HG03378 (cell line): ENCODE data around the gene NRN1L.
"Not testable (repeated sequence)": the region's sequence is repeated elsewhere in the genome, so short reads cannot be mapped to it uniquely, and the experiment has no call there.

Experiments used
- ATAC-seq: cut with Tn5 transposase; IDR thresholded peaks from one replicate; pipeline ENCODE4 v1.9.1; 2021; ENCODE audit warnings: mild to moderate bottlenecking, moderate library complexity; ENCODE audit not compliant: unreplicated experiment

Gene NRN1L

DNA sequence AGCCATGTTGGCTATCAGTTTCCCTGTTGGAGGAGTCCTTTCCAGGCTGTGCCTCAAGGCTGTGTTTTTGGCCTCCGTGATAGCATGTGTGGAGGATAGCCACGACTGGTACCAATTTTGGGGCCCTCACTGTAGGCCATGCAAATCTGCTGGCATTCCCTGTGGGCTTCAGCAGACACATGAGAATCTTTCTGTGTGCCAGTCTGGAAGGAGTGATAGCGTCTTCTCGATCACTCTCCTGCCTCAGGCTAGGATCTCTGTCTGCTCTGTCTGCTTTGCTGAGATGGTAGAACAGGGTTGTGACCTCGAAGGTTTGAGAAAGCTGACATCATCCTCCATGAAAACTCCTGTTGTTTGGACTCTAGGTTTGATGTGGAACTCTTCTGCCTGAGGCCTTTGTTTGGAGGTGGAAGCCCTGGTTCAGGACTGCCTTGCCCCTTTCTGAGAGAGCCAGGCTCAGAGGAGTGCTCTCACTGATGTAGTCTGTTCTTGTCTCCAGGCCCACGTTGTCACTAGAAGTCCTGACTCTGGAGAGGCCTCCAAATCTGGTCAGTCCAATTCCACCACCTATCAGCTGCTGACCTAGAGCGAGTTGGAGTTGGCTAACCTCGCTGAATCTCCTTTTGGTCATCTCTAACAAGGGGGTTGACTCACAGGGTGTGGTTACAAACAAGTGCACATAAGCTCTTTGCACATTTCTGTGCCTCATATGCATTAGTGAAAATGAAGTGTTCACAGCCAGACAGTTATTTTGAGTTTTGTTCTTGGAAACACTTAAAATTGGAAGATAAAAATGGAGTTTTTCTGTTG lies 23.9 kb upstream of the NRN1L start:
- ATAC-seq: no peak

DNA sequence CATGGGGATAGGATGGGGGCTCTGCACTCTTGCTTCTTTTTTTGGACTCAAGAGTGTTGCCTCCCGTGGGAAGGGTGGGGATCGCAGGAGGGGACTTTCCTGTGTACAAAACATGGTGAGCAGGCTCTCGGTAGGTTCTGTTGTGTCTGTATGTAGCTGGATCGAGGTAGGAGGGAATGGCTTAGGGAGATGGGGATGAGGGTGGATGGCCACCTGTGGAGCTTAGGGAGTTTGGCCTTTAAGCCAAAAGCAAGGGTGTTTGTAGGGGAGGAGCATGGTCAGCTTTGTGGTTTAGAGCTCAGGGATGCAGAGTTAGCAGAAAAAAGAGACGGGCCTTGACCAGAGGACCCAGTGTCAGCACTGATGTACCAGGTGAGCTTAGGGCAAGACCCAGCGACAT lies 22.8 kb upstream of the NRN1L start:
- ATAC-seq: no peak

DNA sequence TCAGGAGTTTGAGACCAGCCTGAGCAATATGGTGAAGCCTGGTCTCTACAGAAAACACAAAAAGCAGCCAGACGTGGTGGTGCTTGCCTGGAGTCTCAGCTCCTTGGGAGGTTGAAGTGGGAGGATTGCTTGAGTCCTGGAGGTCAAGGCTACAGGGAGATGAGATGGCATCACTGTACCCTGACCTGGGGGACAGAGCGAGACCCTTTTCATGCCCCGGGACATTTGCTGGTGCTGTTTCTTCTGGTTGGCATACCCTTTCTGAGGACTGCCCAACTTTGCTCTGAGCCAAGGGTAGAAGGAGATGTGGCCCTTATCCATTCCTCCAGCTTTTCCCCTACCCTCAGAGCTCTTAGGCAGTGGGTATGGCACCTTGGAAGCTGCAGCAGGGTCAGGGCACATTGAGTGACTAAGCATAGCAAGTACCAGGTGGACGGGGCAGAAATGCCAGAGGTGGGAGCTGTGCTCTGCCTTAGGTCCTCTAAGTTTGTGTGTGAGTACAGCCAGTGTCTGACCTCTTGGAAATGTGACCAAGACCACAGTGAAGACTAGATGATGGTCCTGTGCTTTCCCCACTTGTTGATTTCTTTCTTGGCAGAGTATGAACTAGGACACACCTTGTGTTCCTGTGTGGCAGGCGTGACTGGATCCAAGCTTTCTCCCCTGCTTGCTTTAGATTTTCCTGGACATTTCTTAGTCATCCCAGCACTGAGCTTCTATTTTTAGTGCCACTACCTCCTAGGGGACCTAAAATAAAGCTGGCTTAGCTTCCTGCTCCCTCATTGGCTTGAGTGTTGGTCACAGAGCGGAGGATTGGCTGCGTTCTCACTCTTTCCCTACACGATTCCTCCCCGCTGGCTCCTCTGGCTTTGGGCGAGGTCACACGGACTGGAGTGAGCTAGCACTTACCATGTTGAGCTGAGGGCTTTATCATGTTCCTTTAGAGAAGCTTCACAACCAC lies 21.8 kb upstream of the NRN1L start:
- no peak for ATAC-seq

DNA sequence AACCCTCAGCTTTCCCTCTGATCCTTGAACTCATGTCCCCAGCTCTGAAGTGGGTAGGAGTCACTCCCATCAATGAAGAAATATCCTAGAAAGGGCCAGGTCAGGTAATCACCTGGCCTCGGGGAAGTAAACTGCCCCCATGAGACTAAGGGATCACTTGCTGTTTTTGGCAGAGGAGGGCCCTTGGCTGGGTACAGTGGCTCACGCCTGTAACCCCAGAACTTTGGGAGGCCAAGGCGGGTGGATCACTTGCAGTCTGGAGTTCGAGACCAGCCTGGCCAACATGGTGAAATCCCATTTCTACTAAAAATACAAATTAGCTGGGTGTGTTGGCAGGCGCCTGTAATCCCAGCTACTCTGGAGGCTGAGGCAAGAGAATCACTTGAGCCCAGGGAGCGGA lies 20.6 kb upstream of the NRN1L start:
- not testable (repeated sequence) for ATAC-seq

DNA sequence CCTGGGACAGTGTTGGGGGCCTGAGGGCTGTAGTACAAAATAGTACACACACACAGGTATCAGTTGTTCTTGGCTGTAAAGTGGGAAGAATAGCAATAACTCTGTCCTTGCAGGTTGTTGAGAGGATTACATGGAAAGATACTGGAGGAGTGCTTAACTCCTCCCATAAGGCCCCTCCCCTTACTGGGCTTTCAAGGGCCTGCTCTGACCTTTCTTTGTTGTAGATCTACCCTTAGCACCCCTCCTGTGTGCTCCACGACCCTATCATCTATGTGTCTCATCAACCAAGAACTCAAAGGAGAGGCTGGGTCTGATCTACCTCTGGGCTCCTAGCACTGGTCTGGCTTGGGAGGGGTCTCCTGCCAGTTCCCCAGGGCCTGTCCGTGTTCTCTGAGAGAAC lies 20.1 kb upstream of the NRN1L start:
- ATAC-seq: no peak

DNA sequence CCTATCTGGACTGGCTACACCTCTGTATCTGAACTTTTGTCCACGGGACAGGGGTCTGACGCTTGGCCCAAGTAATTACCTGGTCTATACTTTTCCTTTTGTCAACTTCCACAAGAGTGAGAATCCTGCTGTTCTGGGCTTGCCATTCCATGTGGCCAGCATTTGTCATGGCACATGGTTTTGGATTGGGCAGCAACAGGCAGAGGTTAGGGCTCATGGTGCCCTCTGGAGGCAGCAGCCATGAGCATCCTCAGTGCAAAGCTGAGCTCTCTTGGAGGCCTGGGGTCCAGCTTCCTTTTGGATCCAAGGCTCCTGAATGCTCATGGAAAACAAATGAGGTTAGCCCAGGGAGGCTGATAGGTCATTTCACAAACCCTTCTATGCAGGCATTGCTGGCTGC lies 19.4 kb upstream of the NRN1L start:
- ATAC-seq: no peak

DNA sequence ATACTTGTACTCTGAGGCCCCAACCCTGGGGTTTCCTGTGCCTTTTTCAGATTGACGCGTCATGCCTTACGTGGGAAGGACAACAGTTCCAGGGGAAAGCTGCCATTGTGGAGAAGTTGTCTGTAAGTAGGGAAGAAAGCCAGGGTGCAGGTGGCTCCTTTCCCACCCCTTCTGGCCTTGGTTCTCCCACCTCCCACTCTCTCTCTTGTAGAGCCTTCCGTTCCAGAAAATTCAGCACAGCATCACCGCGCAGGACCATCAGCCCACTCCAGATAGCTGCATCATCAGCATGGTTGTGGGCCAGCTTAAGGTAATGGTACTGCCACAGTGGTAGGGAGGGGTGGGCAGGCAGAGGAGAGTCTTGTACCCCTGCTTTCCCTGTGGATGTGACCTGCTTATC lies 16.4 kb upstream of the NRN1L start:
- no peak for ATAC-seq

DNA sequence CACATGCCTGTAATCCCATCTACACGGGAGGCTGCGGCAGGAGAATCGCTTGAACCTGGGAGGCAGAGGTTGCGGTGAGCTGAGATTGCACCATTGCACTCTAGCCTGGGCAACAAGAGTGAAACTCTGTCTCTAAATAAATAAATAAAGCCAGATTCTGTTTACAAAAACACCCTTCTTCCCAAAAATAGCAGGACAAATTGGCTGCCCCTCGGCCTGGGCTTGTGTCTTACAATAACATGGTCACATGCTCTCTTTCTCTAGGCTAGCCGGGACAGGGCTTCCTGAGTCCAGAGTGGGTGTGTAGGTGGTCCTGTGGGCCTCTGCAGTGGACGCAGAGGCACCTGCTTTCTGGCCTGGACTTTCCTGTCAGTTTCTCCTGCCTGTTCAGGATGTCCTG lies 15.0 kb upstream of the NRN1L start:
- ATAC-seq: no peak

DNA sequence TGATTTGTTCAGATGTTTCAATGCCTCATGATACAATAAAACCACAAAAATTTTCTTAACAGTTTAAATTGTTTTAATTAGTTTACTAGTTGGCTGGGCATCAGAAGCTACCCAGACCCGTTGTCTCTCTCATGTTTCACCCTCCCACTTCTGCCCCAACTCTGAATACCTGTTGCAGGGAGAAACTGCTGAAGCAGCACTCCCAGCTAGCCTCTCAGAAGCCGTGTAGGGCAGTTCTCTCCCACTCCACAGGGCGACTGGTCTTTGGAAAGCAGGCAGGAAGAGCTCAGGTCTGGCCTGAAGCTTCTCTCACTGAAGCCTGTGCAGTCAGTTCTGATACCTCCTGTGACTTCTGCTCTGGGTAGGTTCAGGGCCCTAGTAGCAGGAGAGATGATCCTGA lies 13.4 kb upstream of the NRN1L start:
- ATAC-seq: no peak

DNA sequence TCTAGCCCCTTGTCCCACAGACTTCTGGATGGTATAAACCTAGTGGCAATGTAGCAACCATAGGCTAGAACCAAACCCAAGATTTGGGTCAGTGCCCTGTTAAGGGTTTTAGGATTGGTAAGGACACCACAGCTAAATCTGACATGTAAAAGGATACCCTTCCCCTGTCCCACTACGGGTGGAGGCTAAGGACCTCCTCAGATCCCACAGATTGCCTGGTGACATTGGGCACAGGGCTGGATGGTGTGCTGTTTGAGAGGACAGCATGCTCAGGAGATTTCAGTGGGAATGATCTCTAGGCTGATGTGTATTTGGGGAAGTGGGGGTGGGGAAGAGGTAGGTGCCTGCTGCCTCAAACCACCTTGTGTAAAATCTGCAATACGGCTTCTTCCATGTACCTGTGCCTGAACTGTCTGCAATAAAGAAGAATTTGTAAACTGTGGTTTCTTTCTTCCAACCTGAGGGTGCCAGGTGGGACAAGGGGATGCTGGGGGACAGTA lies 12.5 kb upstream of the NRN1L start:
- no peak for ATAC-seq

DNA sequence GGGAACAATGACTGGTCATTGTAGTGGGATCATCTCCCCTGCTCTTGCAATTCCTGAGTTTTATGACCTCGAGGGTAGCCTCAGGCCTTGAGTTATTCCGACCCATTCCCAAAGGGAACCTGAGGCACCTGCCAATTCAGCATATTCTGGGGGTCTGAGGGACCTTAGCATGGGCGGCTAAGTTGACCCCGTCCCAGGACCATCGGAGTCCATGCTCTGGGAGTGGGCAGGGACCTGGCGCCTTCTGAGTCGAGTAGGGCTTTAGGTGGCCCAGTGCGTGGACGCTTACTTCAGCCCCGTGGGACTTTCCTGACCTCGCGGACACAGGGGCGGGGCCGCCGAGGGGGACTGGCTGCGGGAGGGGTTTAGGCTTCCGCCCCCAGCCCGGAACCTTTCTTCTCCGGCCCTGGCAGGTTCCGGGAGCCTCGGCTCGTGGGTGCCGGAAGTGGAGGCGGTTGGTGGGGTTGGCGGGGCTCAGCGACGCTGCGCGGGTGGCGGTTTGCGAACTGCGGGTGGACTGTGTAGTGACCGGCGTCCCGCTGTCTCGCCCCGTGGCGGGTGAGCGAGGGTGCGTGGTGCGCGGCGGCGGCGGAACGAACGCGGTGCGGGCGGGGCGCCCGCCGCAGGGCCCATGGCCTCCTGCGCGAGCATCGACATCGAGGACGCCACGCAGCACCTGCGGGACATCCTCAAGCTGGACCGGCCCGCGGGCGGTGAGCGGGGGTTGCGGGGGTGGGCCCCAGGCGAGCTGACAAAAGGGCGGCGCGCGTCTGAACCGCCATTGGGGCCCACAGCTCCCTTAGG lies 11.9 kb upstream of the NRN1L start, which contains the start of gene EDC4:
TSS of gene EDC4 (plus strand) at position 422 of the 804 bp plus-strand sequence. CDS start at position 632, 210 bp downstream.
- ATAC-seq: peak; percentile 49

DNA sequence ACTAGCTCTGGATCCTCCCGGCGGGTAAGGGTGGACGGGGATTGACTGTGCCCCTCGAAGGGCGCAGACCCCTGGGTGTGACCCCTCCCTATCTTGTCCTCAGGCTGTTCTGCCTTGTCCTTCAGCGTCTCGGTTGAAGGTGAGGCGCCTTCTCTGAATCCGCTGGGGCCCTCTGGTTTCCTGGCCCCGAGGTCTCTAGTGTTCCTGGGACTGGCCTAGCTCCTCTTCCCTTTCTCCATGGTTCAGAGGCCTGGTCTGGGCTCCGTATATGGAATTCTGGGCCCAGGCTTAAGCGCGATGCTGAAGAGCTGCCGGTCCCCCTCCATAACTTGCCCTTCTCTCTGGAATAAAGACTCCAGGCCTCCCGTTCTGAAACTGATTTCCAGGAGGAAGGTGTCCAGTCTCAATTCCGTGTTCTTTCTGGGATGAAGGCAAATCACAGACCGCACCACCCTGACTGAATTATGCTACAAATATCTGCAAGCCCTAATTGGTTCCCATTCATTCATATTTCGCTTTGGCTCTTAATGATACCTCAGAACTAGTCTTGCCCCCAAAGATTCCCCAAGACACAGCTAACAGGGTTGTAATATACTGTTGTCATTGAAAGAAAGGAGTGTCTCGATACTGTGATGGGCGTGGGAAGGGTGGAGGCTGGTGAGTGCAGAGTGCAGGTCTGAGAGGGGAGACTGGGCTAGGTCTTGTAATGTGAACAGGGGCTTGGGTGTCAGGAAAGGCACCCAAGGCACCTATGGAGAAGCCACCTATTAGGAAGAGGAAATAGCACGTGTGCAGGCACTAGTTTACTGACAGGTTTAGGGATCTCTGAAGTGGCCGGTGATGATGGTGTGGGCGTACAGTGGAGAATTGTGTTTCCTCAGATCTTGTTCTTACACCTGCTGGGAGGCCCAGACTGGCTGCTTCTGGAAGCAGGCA lies 11.0 kb upstream of the NRN1L start:
- ATAC-seq: no peak

DNA sequence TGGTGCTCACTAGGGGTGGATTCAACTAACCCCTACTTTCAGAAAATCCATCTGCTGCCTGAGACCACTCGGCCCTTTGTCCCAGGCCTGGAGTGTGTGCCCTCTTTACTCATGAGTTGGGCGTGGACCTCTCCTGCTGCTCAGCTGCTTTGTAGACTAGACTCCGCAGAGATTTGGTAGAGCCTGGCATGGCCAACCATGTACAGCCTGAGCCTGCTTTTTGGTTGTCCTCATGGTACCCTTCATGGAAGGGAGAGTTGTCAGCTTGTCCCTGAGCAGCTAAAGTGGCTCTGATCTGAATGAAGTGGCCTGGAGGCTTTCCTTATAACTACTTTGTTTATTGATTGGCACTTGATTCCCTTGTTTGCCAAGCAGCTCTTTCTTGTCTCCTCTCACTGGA lies 10.3 kb upstream of the NRN1L start:
- ATAC-seq: no peak

DNA sequence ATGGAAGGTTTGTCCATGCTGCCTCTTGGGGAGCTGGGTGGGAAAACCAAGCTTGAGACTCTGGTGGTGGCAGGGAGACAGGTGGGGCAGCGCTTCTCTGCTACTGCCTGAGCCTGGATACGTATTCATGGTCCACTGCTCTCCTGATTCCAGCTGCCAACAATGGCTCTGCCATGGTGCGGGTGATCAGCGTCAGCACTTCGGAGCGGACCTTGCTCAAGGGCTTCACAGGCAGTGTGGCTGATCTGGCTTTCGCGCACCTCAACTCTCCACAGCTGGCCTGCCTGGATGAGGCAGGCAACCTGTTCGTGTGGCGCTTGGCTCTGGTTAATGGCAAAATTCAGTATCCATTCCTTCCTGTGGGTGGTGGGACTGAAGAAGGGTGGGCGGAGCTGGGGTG lies 7.6 kb upstream of the NRN1L start:
- ATAC-seq: no peak

DNA sequence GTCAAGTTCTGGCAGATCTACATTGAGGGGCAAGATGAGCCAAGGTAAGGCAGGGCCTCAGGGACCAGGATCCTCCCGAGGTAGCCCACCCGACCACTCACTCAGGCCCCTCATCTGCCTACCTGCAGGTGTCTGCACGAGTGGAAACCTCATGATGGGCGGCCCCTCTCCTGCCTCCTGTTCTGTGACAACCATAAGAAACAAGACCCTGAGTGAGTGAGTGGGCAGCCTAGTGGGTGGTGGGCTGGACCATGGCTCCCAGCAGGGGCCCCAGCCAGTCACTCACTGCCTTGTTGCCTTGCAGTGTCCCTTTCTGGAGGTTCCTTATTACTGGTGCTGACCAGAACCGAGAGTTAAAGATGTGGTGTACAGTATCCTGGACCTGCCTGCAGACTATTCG lies 6.5 kb upstream of the NRN1L start:
- ATAC-seq: no peak

DNA sequence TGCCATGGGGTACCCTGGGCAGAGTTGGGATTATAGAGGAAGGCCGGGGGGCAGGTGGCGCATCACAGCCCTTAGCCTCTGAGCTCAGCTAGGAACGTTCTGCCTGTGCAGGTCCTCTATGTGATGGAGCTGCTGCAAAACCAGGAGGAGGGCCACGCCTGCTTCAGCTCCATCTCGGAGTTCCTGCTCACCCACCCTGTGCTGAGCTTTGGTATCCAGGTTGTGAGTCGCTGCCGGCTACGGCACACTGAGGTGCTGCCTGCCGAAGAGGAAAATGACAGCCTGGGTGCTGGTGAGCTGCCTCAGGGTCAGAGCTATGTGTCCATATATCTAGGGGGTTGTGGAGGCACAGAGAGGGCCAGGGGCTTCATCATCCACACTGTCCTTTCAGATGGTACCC lies 5.8 kb upstream of the NRN1L start:
- ATAC-seq: no peak

DNA sequence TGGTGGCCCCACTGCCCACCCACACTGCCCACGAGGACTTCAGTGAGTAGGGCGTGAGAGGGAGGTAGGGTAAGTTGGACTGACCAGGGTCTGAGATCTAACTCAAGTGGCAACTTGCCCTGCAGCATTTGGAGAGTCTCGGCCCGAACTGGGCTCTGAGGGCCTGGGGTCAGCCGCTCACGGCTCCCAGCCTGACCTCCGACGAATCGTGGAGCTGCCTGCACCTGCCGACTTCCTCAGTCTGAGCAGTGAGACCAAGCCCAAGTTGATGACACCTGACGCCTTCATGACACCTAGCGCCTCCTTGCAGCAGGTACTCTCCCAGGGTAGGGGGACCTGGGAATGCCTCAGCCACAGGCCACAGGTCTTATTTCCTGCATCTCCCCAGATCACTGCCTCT lies 5.2 kb upstream of the NRN1L start:
- ATAC-seq: no peak

DNA sequence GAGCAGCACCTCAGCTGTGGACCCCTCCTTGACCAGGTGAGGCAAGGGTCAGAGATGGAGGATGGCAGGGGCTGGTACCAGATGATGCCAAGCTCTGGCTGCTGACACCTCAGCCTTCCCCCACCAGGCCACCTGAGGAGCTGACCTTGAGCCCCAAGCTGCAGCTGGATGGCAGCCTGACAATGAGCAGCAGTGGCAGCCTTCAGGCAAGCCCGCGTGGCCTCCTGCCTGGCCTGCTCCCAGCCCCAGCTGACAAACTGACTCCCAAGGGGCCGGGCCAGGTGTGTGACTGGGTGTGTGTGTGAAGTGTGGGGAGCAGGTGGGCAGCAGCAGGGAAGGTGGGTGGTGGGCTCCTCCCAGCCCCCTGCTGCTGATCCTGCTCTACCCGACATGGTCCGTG lies 4.7 kb upstream of the NRN1L start:
- no peak for ATAC-seq

DNA sequence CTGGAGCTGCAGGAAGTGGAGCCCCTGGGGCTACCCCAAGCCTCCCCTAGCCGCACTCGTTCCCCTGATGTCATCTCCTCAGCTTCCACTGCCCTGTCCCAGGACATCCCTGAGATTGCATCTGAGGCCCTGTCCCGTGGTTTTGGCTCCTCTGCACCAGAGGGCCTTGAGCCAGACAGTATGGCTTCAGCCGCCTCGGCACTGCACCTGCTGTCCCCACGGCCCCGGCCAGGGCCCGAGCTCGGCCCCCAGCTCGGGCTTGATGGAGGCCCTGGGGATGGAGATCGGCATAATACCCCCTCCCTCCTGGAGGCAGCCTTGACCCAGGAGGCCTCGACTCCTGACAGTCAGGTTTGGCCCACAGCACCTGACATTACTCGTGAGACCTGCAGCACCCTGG lies 4.1 kb upstream of the NRN1L start:
- ATAC-seq: no peak

DNA sequence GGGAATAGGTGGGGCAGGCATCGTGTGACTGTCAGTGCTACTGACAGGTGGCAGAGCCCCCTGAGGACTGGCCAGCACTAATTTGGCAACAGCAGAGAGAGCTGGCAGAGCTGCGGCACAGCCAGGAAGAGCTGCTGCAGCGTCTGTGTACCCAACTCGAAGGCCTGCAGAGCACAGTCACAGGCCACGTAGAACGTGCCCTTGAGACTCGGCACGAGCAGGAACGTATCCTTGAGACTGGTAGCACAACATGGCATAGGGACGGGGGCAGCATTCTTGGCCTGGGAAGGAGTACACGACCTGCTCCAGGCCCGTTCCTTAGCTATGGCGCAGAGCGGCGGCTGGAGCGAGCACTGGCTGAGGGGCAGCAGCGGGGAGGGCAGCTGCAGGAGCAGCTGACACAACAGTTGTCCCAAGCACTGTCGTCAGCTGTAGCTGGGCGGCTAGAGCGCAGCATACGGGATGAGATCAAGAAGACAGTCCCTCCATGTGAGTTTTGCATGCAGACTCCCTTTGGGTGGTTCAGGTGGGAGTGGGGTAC lies 3.0 kb upstream of the NRN1L start:
- ATAC-seq: no peak
